GM19193 (cell line): ENCODE measurements around the gene RUVBL1.

ENCODE experiments used
- POLR2A ChIP-seq: IDR thresholded peaks from 4 replicates; pipeline ENCODE4 v1.6.1; 2011; ENCODE audit not compliant: insufficient read depth, insufficient read length; ENCODE audit errors: extremely low read depth

The RUVBL1 gene

DNA sequence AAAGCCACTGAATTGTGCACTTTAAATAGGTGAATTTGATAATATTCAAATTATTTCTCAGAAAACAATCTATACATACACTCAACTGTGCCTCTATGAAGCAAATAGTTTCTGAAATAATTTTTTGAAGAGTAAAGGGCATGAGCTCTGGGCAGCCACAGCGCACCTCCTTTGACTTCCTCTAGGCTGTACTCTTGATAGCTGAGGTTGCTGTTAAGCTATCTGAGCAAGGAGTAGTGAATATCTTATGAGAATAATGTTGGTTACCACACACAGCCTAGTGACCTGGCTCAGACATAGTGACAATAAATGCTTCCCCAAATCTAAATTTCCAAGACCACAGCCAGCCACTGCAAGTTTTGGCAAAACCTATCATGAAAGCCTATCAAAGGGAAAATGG lies 83.0 kb downstream of the RUVBL1 start:
- TF ChIP-seq POLR2A, result no peak

DNA sequence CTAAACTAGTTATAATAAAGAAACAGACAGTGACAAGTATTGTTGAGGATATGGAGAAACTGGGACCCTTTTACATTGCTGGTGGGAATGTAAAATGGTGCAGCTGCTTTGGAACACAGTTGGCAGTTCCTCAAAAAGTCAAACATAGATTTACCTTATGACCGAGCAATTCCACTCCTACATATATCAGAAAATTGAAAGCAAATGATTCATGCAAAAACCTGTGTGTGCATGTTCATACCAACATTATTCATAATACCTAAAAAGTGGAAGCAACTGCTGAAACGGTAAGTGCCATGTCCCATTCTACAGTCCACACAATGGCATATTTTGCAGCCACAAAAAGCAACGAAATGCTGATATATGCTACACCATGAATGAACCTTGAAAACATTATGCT lies 83.6 kb downstream of the RUVBL1 start:
- no peak for TF ChIP-seq POLR2A

DNA sequence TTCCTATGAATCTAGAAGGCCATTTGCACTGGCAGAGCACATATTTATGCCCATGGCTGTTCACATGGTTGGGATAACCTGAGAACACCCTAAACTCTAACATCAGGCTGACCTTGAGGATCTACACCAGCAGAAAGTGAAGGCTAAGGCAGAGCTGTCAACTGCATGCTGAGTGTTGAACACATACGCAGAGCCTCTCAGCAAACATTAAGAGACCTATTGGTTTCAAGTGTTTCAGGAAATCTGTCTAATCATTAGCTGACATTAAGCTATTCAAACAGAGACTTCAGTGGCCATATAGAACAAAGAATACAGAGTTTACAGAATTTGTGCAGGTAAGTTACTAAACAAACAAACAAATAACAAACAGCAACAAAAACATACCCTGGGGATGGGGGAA lies 87.5 kb downstream of the RUVBL1 start:
- TF ChIP-seq POLR2A, result no peak

DNA sequence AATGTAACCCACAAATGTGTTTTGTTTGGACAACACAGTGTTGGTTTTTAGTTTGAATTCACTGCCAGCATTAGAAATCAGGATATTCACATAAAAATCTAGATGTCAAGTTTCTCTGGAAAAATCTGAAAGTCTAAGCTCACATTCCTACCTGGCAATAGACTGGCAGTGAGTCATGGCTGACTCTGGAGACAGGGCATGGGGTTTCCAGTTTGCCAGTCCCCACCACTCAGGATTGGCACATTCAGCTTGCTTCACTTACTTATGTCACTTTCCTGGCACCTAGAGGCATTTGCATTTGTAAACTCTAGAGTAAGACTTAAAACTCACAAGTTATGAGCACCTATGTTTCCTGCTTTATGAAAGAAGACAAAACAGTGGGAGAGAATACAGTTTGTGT lies 90.5 kb downstream of the RUVBL1 start:
- no peak for TF ChIP-seq POLR2A
